GM10266 (cell line): ENCODE results near the gene FAM169A.

Source experiments
- DNase-seq: peaks from one replicate; pipeline ENCODE4 v3.0.0; 2012; ENCODE audit errors: extremely low spot score
- TF ChIP-seq, protein P1 (sequence below): IDR thresholded peaks from 2 replicates; pipeline ENCODE4 v1.5.1; 2012; ENCODE audit warnings: mild to moderate bottlenecking, low read depth; ENCODE audit not compliant: control insufficient read depth, insufficient read depth; ENCODE audit errors: missing control alignments

The FAM169A gene

DNA sequence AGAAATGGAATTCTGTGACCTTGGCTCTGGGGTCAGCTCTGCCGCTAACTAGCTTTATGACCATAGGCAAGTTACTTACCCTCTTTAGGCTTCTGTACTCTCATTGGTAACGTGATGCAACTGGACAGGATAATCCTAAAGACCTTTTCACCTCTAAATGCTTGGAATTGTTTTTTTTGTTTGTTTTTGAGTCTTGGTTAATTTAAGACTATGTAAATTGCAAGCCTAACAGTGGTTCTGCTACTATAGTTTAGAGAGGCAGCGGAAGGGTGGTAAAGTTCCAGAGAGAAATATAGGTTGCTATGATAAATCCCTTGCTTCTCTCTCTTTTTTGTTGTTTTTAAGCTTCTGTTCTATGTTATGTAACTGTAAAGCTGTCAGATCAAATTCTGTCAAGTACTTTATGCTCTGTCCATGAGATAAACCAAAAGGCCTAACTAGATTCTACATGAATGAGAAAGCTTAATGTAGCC is 17.6 kb downstream of the FAM169A start:
- TF ChIP-seq, protein P1, sequence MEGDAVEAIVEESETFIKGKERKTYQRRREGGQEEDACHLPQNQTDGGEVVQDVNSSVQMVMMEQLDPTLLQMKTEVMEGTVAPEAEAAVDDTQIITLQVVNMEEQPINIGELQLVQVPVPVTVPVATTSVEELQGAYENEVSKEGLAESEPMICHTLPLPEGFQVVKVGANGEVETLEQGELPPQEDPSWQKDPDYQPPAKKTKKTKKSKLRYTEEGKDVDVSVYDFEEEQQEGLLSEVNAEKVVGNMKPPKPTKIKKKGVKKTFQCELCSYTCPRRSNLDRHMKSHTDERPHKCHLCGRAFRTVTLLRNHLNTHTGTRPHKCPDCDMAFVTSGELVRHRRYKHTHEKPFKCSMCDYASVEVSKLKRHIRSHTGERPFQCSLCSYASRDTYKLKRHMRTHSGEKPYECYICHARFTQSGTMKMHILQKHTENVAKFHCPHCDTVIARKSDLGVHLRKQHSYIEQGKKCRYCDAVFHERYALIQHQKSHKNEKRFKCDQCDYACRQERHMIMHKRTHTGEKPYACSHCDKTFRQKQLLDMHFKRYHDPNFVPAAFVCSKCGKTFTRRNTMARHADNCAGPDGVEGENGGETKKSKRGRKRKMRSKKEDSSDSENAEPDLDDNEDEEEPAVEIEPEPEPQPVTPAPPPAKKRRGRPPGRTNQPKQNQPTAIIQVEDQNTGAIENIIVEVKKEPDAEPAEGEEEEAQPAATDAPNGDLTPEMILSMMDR, result no peak
- no peak for DNase-seq

DNA sequence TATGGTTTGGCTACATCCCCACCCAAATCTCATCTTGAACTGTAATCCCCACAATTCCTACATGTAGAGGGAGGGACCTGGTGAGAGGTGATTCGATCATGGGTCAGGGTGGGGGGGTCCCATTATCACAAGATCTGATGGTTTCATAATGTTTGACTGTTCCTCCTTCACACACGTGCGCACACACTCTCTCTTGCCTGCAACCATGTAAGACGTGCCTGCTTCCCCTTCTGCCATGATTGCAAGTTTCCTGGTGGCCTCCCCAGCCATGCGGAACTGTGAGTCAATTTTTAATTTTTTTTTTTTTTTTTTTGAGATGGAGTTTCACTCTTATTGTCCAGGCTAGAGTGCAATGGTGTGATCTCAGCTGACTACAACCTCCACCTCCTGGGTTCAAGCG is 27.0 kb downstream of the FAM169A start:
- DNase-seq, result no peak
- TF ChIP-seq, protein P1, result no peak

DNA sequence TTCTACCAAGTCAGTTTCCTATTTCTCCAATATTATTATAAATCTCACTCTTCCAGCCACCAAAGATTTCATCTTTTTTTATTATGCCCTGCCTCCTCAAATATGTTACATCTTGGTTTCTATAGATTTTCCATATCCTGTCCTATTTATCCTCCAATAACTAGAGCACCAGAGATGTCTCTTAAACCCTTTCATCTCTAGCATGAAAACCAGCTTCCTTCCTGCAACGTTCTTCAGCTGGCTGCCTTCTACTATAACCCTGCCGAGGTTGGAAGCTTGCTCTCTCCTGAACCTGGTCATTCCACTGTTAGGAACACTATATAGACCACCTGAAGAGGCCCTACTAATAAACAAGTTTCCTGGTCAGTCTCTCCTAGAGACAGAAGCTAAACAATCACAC is 27.9 kb downstream of the FAM169A start:
- TF ChIP-seq, protein P1, result no peak
- no peak for DNase-seq

DNA sequence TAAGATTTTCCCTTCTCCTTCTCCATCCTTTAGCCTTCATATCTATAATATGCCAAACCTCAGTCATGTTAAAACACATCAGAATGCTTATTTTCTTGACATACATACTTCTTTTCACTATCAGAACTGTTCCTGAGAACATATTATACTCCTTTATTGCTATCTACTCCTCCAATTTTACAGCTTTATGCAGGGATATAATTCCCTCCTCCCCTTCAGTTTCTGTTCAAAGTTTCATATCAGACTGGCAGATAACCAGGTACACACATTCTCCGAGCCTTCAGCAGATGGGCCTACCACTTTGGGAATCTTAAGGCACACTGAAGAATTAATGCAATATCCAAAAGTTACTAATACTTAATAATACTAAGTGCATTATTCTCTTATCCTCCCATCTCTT is 29.1 kb downstream of the FAM169A start:
- no peak for DNase-seq
- TF ChIP-seq, protein P1, result no peak

DNA sequence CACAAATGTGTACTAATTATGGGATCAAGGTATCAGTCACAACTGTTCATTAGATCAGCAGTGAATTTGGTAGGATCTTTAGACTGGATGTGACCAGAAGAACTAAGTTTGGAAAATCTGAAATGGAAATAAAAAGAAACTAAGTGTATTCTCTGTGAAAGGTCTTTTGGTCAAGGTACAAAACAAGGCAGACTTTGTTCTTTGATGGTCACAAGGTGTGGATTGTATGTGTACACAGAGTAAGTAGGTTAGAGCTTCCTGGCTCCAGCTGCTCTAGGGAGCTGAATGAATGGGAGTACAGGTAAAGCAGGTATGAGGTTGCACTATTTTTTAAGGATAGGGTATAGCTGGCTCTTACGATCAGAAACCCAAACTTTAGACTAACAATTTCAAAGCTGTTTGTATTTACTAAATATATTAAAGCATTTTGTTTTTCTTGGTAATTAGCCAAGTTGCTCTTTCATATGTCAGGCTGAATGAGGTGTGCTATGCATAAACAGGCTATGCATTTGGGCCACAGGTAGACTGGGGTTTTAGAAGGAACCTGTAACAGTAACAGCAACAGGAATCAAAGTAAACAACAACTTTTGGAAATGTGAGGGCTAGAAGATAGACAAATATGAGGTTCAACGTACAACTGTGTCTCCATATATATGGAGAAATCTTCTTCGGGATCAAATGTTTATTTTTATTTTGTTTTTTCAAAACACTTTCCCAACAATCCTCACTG is 32.5 kb downstream of the FAM169A start:
- TF ChIP-seq, protein P1, result no peak
- DNase-seq, result no peak

DNA sequence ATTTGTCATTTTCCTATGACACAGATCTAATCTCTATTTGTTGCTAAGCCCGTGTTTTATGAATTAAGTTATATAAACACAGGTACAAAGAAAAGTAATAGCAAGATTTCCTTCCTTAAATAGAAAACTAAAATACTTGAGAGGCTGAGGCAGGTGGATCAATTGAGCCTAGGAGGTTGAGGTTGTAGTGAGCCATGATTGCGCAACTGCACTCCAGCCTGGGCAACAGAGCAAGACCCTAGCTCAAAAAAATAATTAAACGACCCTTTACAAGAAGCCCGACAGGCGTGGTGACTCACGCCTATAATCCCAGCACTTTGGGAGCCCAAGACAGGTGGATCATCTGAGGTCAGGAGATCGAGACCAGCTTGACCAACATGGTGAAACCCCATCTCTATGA is 36.8 kb downstream of the FAM169A start:
- TF ChIP-seq, protein P1, result no peak
- DNase-seq, result no peak

DNA sequence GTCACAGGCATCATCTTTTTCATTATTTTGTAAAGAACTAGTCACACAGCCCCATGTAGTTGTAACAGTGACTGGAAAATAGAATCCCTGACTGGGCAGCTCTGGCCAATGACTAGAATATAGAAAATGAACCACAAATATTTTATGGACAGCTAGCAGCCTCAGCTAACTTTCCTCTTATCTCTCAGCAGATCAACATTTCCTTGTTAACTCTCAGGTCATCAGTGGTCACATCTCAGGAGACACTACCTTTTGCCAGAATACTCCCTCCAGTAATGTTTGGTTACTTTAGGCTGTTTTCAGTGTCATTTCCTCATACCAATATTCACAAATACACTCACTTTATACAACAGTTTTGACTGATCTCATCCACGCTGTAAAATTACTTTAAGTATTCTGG is 43.9 kb downstream of the FAM169A start:
- no peak for DNase-seq

More for the DNA sequence above, 43.9 kb downstream of the FAM169A start:
- TF ChIP-seq, protein P1, result no peak
